GM12892 (cell line): Measurements from ENCODE around the gene SDCBP2.

ENCODE experiments used
- POLR2A ChIP-seq: IDR thresholded peaks from 2 replicates; pipeline ENCODE4 v1.6.1; 2011; ENCODE audit warnings: low read depth, low read length, control low read depth
- POLR2AphosphoS5 ChIP-seq: IDR thresholded peaks from 2 replicates; pipeline ENCODE4 v1.6.1; 2011; ENCODE audit warnings: low read depth, low read length, control low read depth
- TAF1 ChIP-seq: IDR thresholded peaks from 2 replicates; pipeline ENCODE4 v1.6.1; 2011; ENCODE audit warnings: low read depth, mild to moderate bottlenecking, control low read depth, low read length, borderline replicate concordance

GRCh38 chr20:1272368-1273100 is 56.4 kb downstream of the SDCBP2 start:
- TF ChIP-seq POLR2AphosphoS5 (no peak), POLR2A (no peak), TAF1 (no peak)
